Keratinocyte (primary cell): Measurements from ENCODE around the gene PLEKHH2.

ENCODE experiments used
- CTCF ChIP-seq, 3 experiments: IDR thresholded peaks in 1 of 3; conservative IDR thresholded peaks in 1 of 3; optimal IDR thresholded peaks in 1 of 3; 2 replicates in 2 of 3; 3 replicates in 1 of 3; pipeline versions ENCODE3 to v1.5.1; 2011; ENCODE audit warnings: low read length in 3 of 3, mild to moderate bottlenecking in 3 of 3, moderate library complexity in 2 of 3, control low read depth in 1 of 3, inconsistent platforms in 1 of 3; ENCODE audit not compliant: insufficient read depth in 2 of 3; ENCODE audit errors: extremely low read depth in 1 of 3
- EZH2 ChIP-seq: IDR thresholded peaks from one replicate; pipeline ENCODE4 v1.6.1; 2012; ENCODE audit warnings: inconsistent platforms, mild to moderate bottlenecking, low read length, moderate library complexity

GRCh38 chr2:43754180-43754579, 117.1 kb downstream of the PLEKHH2 start:
- TF ChIP-seq CTCF (optimal IDR thresholded peaks at IDR 0.05 in 1 of 3, IDR thresholded peaks at IDR 0.05 in 1 of 3, conservative IDR thresholded peaks at IDR 0.05 in 1 of 3; ENCODE audit: extremely low read depth in 1 of 3, insufficient read depth in 2 of 3, low read length in 3 of 3) (no peak), EZH2 (no peak)
